Panc1 (cell line): ENCODE measurements around the gene TUB. TPM values are rescaled to one million over a fixed set of nuclear protein-coding genes. Genes with fewer than 3 reads are reported as not detected.

Source experiments
- ATAC-seq: fragments of 200-7000 bp; cut with Tn5 transposase; 2 replicates; pipeline ENCODE4 v1.9.1; 2020; ENCODE audit warnings: mild to moderate bottlenecking, moderate library complexity
- BruUV-seq: library from RNA; stranded (reverse); fragments of 400-500 nt; replicated peaks from 2 replicates; lab custom pipeline; 2021; lab: Mats Ljungman, UMichigan
- CTCF ChIA-PET: fragments of 300-600 bp; sonication (Branson Sonifier 250); formaldehyde crosslinking; loops from one replicate; lab custom pipeline; 2022; ENCODE audit warnings: antibody characterized with exemption; lab: Charles Lee
- POLR2A ChIA-PET: fragments of 300-600 bp; sonication (Branson Sonifier 250); formaldehyde crosslinking; loops from one replicate; lab custom pipeline; 2022; ENCODE audit warnings: antibody characterized with exemption; lab: Charles Lee
- DNase-seq: peaks from one replicate; pipeline ENCODE4 v3.0.0-alpha.2; 2010; ENCODE audit warnings: low read depth, low spot score
- H3K27ac ChIP-seq: 2 replicates; pipeline ENCODE4 v1.5.1; 2011; ENCODE audit warnings: mild to moderate bottlenecking, low read length, inconsistent platforms
- H3K27me3 ChIP-seq: fragments of 200-500 bp; sonication (Bioruptor generic); 2 replicates; pipeline ENCODE4 v1.6.0; 2014; ENCODE audit warnings: low read length, inconsistent platforms; ENCODE audit not compliant: control insufficient read depth, insufficient read depth
- H3K36me3 ChIP-seq: fragments of 200-500 bp; sonication (Bioruptor generic); 2 replicates; pipeline ENCODE4 v1.5.1; 2014; ENCODE audit warnings: inconsistent platforms, mild to moderate bottlenecking, low read length, moderate library complexity; ENCODE audit not compliant: control insufficient read depth, insufficient read depth
- H3K4me1 ChIP-seq: 2 replicates; pipeline ENCODE4 v1.5.1; 2011; ENCODE audit warnings: inconsistent platforms, mild to moderate bottlenecking, low read length, moderate library complexity; ENCODE audit not compliant: control insufficient read depth, insufficient read depth
- H3K4me3 ChIP-seq, 2 experiments: 2 replicates each; pipeline ENCODE4 v1.5.1; 2011 to 2012; ENCODE audit warnings: low read depth in 2 of 2, low read length in 2 of 2, mild to moderate bottlenecking in 2 of 2, inconsistent platforms in 1 of 2, moderate library complexity in 1 of 2
- H3K9me3 ChIP-seq: fragments of 200-500 bp; sonication (Bioruptor generic); 2 replicates; pipeline ENCODE4 v1.5.1; 2014; ENCODE audit warnings: low read depth, mild to moderate bottlenecking, inconsistent platforms, low read length, moderate library complexity; ENCODE audit not compliant: control insufficient read depth, insufficient read depth
- CTCF ChIP-seq: fragments of 450-650 bp; IDR thresholded peaks from 2 replicates; pipeline ENCODE4 v1.5.1; 2017; ENCODE audit warnings: mild to moderate bottlenecking
- POLR2AphosphoS5 ChIP-seq: IDR thresholded peaks from 2 replicates; pipeline ENCODE4 v1.6.1; 2012; ENCODE audit warnings: mild to moderate bottlenecking, low read depth, low read length, moderate library complexity
- REST ChIP-seq, 2 experiments: IDR thresholded peaks; 2 replicates each; pipeline ENCODE4 v1.6.1; 2011 to 2012; ENCODE audit warnings: low read depth in 2 of 2, control low read depth in 1 of 2, low read length in 1 of 2, mild to moderate bottlenecking in 1 of 2, moderate library complexity in 1 of 2; ENCODE audit not compliant: insufficient read depth in 1 of 2
- SIN3A ChIP-seq: IDR thresholded peaks from 2 replicates; pipeline ENCODE4 v1.6.1; 2012; ENCODE audit warnings: low read depth, mild to moderate bottlenecking, low read length, moderate library complexity, borderline replicate concordance; ENCODE audit not compliant: insufficient read depth
- TCF7L2 ChIP-seq: IDR thresholded peaks from 2 replicates; pipeline ENCODE4 v1.6.1; 2011; ENCODE audit warnings: mild to moderate bottlenecking, low read depth, low read length, inconsistent platforms
- in situ Hi-C: cut with HindIII; loops from 2 replicates; pipeline ENCODE4 v1.10.0; 2016; ENCODE audit warnings: low sequenced_read_pairs, low pct_unique_long_range_greater_than_20kb
- intact Hi-C: fragments of 100-400 bp; cut with micrococcal nuclease; formaldehyde crosslinking; loops from one replicate; pipeline ENCODE4 v1.10.0; 2022; ENCODE audit not compliant: unreplicated experiment
- total RNA-seq: library from RNA; stranded (reverse); gene quantifications from one replicate; pipeline ENCODE4 v1.2.1, GENCODE V29; 2021; ENCODE audit not compliant: unreplicated experiment

The TUB gene
- total RNA-seq, 1 experiment from 2014 or later, result 4.3 TPM

DNA sequence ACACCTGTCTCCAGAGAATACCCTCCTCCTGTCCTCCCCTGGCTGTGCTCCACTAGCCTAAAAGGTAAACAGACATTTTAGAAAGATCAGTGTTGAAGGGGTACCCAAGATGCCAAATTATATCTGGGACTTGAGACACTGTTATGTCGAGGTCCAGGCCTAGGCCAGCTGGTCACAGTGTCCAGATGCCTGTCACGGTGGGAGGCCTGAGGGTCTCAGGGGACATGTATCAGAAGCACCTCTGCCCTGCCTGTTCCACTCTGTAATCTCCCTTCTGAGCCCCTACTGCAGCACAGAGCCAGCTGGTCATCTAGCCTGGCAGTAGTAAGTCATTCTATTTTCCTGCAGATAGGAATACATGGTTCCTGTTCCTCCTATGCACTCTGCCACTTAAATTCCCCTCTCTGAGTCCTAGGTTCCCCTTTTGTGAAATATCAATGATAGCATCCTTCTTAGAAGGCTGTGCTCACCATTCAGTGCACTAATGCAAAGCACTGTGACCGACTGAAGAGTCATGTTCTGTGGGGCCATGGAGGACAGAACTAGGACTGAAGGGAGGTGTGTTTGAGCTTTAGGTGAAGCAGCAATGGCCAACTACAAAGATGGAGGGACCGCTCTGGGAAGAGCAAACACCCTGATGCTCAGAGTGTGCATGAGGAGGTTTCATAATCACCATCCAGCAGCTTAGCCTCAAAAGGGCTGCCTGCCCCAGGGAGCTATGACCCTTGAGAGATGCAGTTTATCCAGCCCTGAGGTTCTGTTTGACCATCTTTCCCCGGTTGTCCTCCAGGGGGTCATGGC lies 44.8 kb upstream of the TUB start:
- no peaks in the 10 kb centered on the region for H3K4me1 ChIP-seq
- no peaks in the 10 kb centered on the region; the same call in 1 of the 2 replicates for H3K27me3 ChIP-seq
- no peaks in the 10 kb centered on the region for H3K9me3 ChIP-seq
- H3K27ac ChIP-seq, result no peak overlapping the region
- ChIA-PET POLR2A (no interaction called here), CTCF (no interaction called here)
- in situ Hi-C loops, result no loop called here
- H3K4me3 ChIP-seq, result no peak overlapping the region
- H3K36me3 ChIP-seq, result no peaks in the 10 kb centered on the region
- DNase-seq, result no peak
- ATAC-seq, result no peak
- intact Hi-C loops, result no loop called here
- BruUV-seq, result no TSS peak
- TF ChIP-seq REST (IDR thresholded peaks at IDR 0.05; ENCODE audit: insufficient read depth in 1 of 2, low read depth in 2 of 2, low read length in 1 of 2), result no peak
- no peak for TF ChIP-seq CTCF
- TF ChIP-seq SIN3A, result no peak
- no peak for TF ChIP-seq TCF7L2
- TF ChIP-seq POLR2AphosphoS5, result no peak

GRCh38 chr11:8036986-8037385 lies 44.0 kb upstream of the TUB start:
- TF ChIP-seq REST (IDR thresholded peaks at IDR 0.05; ENCODE audit: insufficient read depth in 1 of 2, low read depth in 2 of 2, low read length in 1 of 2) (no peak), TCF7L2 (no peak), CTCF (no peak)
- in situ Hi-C loops (no loop called here), intact Hi-C loops (no loop called here)
- H3K4me3 ChIP-seq, result no peak overlapping the region
- no peak overlapping the region for H3K27ac ChIP-seq
- no peaks in the 10 kb centered on the region for H3K4me1 ChIP-seq
- no peak for ATAC-seq
- BruUV-seq, result no TSS peak
- ChIA-PET POLR2A (no interaction called here), CTCF (no interaction called here)
- no peaks in the 10 kb centered on the region for H3K36me3 ChIP-seq
- DNase-seq, result no peak
- no peaks in the 10 kb centered on the region for H3K9me3 ChIP-seq
- no peaks in the 10 kb centered on the region; the same call in 1 of the 2 replicates for H3K27me3 ChIP-seq
